ENCODE measurements around the gene RBM33. TPM values are rescaled to one million over a fixed set of nuclear protein-coding genes. Genes with fewer than 3 reads are reported as not detected.

RBM33 gene
- total and polyA plus RNA-seq, 3 experiments from 2014 or later: 68.5 to 71.6 (median 68.7) TPM

GRCh38 chr7:155797262-155798250, 153.1 kb downstream of the RBM33 start:
- H3K4me1 Mint-ChIP-seq: peaks cover 0 to 7% (median 5%) of the 10 kb centered on the region in 3 donors
- H3K27ac Mint-ChIP-seq: no peak overlapping the region
- no peak overlapping the region for H3K4me3 ChIP-seq (ENCODE audit: low read length)

GRCh38 chr7:155798673-155799439, 154.4 kb downstream of the RBM33 start:
- Histone ChIP-seq H3K36me3 (ENCODE audit: insufficient read depth, low read length) (no peaks in the 10 kb centered on the region), H3K27ac (ENCODE audit: low read depth, low read length) (no peak overlapping the region), H3K9me3 (ENCODE audit: low read length) (no peaks in the 10 kb centered on the region), H3K27me3 (ENCODE audit: insufficient read depth, low read length, poor library complexity, severe bottlenecking) (peaks cover 11% of the 10 kb centered on the region), H3K4me1 (ENCODE audit: insufficient read depth, low read length) (no peaks in the 10 kb centered on the region), H3K4me3 (ENCODE audit: low read length) (no peak overlapping the region)
- POLR2A ChIA-PET: no interaction called here
- H3K4me1 Mint-ChIP-seq: peaks cover 3 to 13% (median 7%) of the 10 kb centered on the region in 3 donors
- DNase-seq: no peak
- peak overlapping the region in 3 of 7 donors; percentile 9 to 72 (median 46) for H3K4me3 Mint-ChIP-seq
- CTCF ChIA-PET: interaction anchor here (0.6 kb wide), 1 partner anchor 28 kb away, joined by 3 read pairs; no protein-coding TSS in a partner anchor
- peak overlapping the region in 1 of 8 donors; percentile 88 for H3K27ac Mint-ChIP-seq
- H3K27me3 Mint-ChIP-seq: peaks cover 27 to 49% of the 10 kb centered on the region in 2 donors
- H3K9me3 Mint-ChIP-seq: no peaks in the 10 kb centered on the region
- H3K36me3 Mint-ChIP-seq: no peaks in the 10 kb centered on the region

More at GRCh38 chr7:155797262-155798250, 153.1 kb downstream of the RBM33 start:
- H3K36me3 ChIP-seq (ENCODE audit: insufficient read depth, low read length): no peaks in the 10 kb centered on the region
- no peak overlapping the region for H3K4me3 Mint-ChIP-seq
- H3K27ac ChIP-seq (ENCODE audit: low read depth, low read length): no peak overlapping the region
- H3K27me3 ChIP-seq (ENCODE audit: insufficient read depth, low read length, poor library complexity, severe bottlenecking): peaks cover 11% of the 10 kb centered on the region
- no peaks in the 10 kb centered on the region for H3K36me3 Mint-ChIP-seq
- H3K27me3 Mint-ChIP-seq: peaks cover 20 to 44% of the 10 kb centered on the region in 2 donors
- no peak for DNase-seq
- H3K9me3 Mint-ChIP-seq: no peaks in the 10 kb centered on the region
- POLR2A ChIA-PET: no interaction called here
- H3K4me1 ChIP-seq (ENCODE audit: insufficient read depth, low read length): no peaks in the 10 kb centered on the region
- no peaks in the 10 kb centered on the region for H3K9me3 ChIP-seq (ENCODE audit: low read length)
- CTCF ChIA-PET: no interaction called here

GRCh38 chr7:155799514-155799913, 155.1 kb downstream of the RBM33 start:
- no peaks in the 10 kb centered on the region for H3K4me1 ChIP-seq (ENCODE audit: insufficient read depth, low read length)
- H3K4me3 ChIP-seq (ENCODE audit: low read length): no peak overlapping the region
- CTCF ChIA-PET: interaction anchor here (0.6 kb wide), 1 partner anchor 29 kb away, joined by 3 read pairs; no protein-coding TSS in a partner anchor
- Mint-ChIP-seq H3K4me1 (peaks cover 3 to 17% (median 7%) of the 10 kb centered on the region in 3 donors), H3K27ac (no peak overlapping the region), H3K36me3 (no peaks in the 10 kb centered on the region), H3K4me3 (no peak overlapping the region), H3K27me3 (peaks cover 29 to 54% of the 10 kb centered on the region in 2 donors), H3K9me3 (no peaks in the 10 kb centered on the region)
- no peak overlapping the region for H3K27ac ChIP-seq (ENCODE audit: low read depth, low read length)
- no peaks in the 10 kb centered on the region for H3K36me3 ChIP-seq (ENCODE audit: insufficient read depth, low read length)
- H3K27me3 ChIP-seq (ENCODE audit: insufficient read depth, low read length, poor library complexity, severe bottlenecking): peaks cover 11% of the 10 kb centered on the region
- H3K9me3 ChIP-seq (ENCODE audit: low read length): no peaks in the 10 kb centered on the region
- no peak for DNase-seq
- POLR2A ChIA-PET: no interaction called here

- POLR2A ChIA-PET: no interaction called here
- CTCF ChIA-PET: no interaction called here
These were observed 155.8 kb downstream of the RBM33 start for GRCh38 chr7:155800301-155800700.

GRCh38 chr7:155800741-155801267, 156.3 kb downstream of the RBM33 start:
- Histone ChIP-seq H3K36me3 (ENCODE audit: insufficient read depth, low read length) (no peaks in the 10 kb centered on the region), H3K4me3 (ENCODE audit: low read length) (no peak overlapping the region), H3K4me1 (ENCODE audit: insufficient read depth, low read length) (no peaks in the 10 kb centered on the region), H3K27ac (ENCODE audit: low read depth, low read length) (no peak overlapping the region), H3K27me3 (ENCODE audit: insufficient read depth, low read length, poor library complexity, severe bottlenecking) (peaks cover 11% of the 10 kb centered on the region), H3K9me3 (ENCODE audit: low read length) (no peaks in the 10 kb centered on the region)
- CTCF ChIA-PET: no interaction called here
- Mint-ChIP-seq H3K4me1 (peaks cover 7 to 21% (median 9%) of the 10 kb centered on the region in 3 donors), H3K36me3 (no peaks in the 10 kb centered on the region), H3K27ac (no peak overlapping the region), H3K27me3 (peaks cover 32 to 58% of the 10 kb centered on the region in 2 donors), H3K9me3 (no peaks in the 10 kb centered on the region), H3K4me3 (no peak overlapping the region)
- no peak for DNase-seq
- POLR2A ChIA-PET: no interaction called here

More at GRCh38 chr7:155800301-155800700, 155.8 kb downstream of the RBM33 start:
- Mint-ChIP-seq H3K27me3 (peaks cover 31 to 57% of the 10 kb centered on the region in 2 donors), H3K27ac (no peak overlapping the region), H3K9me3 (no peaks in the 10 kb centered on the region), H3K4me3 (no peak overlapping the region), H3K36me3 (no peaks in the 10 kb centered on the region), H3K4me1 (peaks cover 6 to 20% (median 9%) of the 10 kb centered on the region in 3 donors)
- Histone ChIP-seq H3K4me1 (ENCODE audit: insufficient read depth, low read length) (no peaks in the 10 kb centered on the region), H3K27ac (ENCODE audit: low read depth, low read length) (no peak overlapping the region), H3K27me3 (ENCODE audit: insufficient read depth, low read length, poor library complexity, severe bottlenecking) (peaks cover 11% of the 10 kb centered on the region), H3K36me3 (ENCODE audit: insufficient read depth, low read length) (no peaks in the 10 kb centered on the region), H3K9me3 (ENCODE audit: low read length) (no peaks in the 10 kb centered on the region), H3K4me3 (ENCODE audit: low read length) (no peak overlapping the region)
- DNase-seq: no peak

GRCh38 chr7:155802291-155802690, 157.8 kb downstream of the RBM33 start:
- Mint-ChIP-seq H3K4me3 (peak overlapping the region in 3 of 7 donors; percentile 2 to 75 (median 5)), H3K9me3 (peaks cover 0 to 2% (median 0%) of the 10 kb centered on the region in 5 donors), H3K27ac (no peak overlapping the region), H3K4me1 (peaks cover 7 to 28% (median 11%) of the 10 kb centered on the region in 3 donors), H3K27me3 (peaks cover 32 to 67% of the 10 kb centered on the region in 2 donors), H3K36me3 (no peaks in the 10 kb centered on the region)
- Histone ChIP-seq H3K4me3 (ENCODE audit: low read length) (no peak overlapping the region), H3K27ac (ENCODE audit: low read depth, low read length) (no peak overlapping the region), H3K4me1 (ENCODE audit: insufficient read depth, low read length) (no peaks in the 10 kb centered on the region), H3K36me3 (ENCODE audit: insufficient read depth, low read length) (no peaks in the 10 kb centered on the region), H3K9me3 (ENCODE audit: low read length) (no peaks in the 10 kb centered on the region), H3K27me3 (ENCODE audit: insufficient read depth, low read length, poor library complexity, severe bottlenecking) (peaks cover 4% of the 10 kb centered on the region)
- no peak for DNase-seq
- CTCF ChIA-PET: no interaction called here
- POLR2A ChIA-PET: no interaction called here

- Mint-ChIP-seq H3K27me3 (peaks cover 38 to 73% of the 10 kb centered on the region in 2 donors), H3K9me3 (peaks cover 0 to 2% (median 0%) of the 10 kb centered on the region in 5 donors), H3K36me3 (no peaks in the 10 kb centered on the region), H3K27ac (no peak overlapping the region), H3K4me1 (peaks cover 7 to 33% (median 15%) of the 10 kb centered on the region in 3 donors), H3K4me3 (no peak overlapping the region)
- Histone ChIP-seq H3K9me3 (ENCODE audit: low read length) (no peaks in the 10 kb centered on the region), H3K36me3 (ENCODE audit: insufficient read depth, low read length) (no peaks in the 10 kb centered on the region), H3K27ac (ENCODE audit: low read depth, low read length) (no peak overlapping the region), H3K4me1 (ENCODE audit: insufficient read depth, low read length) (no peaks in the 10 kb centered on the region), H3K27me3 (ENCODE audit: insufficient read depth, low read length, poor library complexity, severe bottlenecking) (peaks cover 4% of the 10 kb centered on the region), H3K4me3 (ENCODE audit: low read length) (no peak overlapping the region)
- ChIA-PET CTCF (no interaction called here), POLR2A (no interaction called here)
- no peak for DNase-seq
These were observed 158.5 kb downstream of the RBM33 start for GRCh38 chr7:155802906-155803417.

Measured in CD8-positive, alpha-beta memory T cell (primary cell).